GM19238 (cell line): ENCODE data around the gene CEL.
"Not testable (repeated sequence)": the region's sequence is repeated elsewhere in the genome, so short reads cannot be mapped to it uniquely, and the experiment has no call there.

Experiments used
- DNase-seq: peaks from one replicate; pipeline ENCODE4 v3.0.0; 2011; ENCODE audit warnings: low spot score; ENCODE audit not compliant: insufficient read length

CEL gene

GRCh38 chr9:133081957-133082644 is 20.3 kb downstream of the CEL start:
- DNase-seq = not testable (repeated sequence)

DNA sequence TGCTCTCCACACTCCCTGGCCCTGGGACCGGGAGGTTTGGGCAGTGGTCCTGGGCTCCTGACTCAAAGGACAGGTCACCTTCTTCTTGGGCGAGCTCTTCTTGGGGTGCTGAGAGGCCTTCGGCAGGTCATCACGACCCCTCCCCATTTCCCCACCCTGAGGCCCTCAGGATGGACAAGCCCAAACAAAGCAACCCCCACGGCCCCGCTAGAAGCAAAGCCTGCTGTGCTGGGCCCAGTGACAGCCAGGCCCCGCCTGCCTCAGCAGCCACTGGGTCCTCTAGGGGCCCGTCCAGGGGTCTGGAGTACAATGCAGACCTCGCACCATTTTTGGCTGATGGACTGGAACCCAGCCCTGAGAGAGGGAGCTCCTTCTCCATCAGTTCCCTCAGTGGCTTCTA is 21.9 kb downstream of the CEL start:
- not testable (repeated sequence) for DNase-seq

DNA sequence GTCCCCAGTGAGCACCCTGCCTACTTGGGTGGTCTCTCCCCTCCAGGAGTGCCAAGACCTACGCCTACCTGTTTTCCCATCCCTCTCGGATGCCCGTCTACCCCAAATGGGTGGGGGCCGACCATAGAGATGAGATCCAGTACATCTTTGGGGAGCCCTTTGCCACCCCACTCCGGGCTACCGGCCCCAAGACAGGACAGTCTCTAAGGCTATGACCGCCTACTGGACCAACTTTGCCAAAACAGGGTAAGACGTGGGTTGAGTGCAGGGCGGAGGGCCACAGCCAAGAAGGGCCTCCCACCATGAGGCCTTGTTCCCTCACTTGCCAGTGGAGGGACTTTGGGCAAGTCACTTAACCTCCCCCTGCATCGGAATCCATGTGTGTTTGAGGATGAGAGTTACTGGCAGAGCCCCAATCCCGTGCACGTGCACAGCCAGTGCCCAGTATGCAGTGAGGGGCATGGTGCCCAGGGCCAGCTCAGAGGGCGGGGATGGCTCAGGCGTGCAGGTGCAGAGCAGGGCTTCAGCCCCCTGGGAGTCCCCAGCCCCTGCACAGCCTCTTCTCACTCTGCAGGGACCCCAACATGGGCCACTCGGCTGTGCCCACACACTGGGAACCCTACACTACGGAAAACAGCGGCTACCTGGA is 24.6 kb downstream of the CEL start:
- DNase-seq = not testable (repeated sequence)

DNA sequence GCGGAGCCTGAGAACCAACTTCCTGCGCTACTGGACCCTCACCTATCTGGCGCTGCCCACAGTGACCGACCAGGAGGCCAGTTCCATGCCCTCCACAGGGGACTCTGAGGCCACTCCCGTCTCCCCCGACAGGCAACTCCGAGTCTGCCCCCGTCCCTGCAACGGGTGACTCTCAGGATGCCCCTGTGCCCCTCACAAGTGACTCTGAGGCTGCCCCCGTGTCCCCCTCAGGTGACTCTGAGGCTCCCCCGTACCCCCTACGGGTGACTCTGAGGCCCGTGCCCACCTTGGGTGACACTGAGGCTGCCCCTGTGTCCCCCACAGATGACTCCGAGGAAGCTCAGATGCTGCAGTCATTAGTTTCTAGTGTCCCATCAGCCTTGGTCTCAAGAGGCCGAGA is 25.1 kb downstream of the CEL start:
- no peak for DNase-seq

- DNase-seq = no peak
Observed at GRCh38 chr9:133087429-133088145, 25.8 kb downstream of the CEL start.

DNA sequence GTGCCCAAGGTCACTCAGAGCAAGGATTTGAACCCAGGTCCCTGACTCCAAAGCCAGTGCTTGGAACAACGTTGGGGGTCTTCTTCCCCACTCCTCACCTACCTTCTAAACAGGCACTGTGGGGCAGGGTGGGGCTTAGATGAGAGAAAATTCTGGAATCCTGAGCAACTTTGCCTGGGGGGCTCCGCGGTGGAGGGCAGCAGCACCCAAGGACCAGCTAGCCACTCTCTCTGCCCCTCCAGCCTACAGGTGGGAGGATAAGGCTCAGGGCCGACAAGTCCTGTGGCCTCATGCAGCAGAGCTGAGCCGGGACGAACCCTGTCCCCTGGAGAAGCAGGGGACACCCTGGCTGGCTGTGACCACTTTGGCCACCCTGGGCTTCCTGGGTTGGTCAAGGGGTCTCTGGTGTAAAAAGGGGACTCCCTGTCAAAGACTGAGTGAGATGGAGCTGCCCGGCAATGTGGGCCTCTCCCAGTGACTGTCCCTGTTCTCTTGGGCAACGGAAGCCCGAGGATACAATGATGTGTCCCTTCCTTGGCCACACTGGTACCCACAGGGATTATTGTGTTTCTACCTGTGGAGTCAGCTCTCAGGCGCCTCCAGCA is 26.5 kb downstream of the CEL start:
- DNase-seq = no peak

- DNase-seq = no peak
Observed at GRCh38 chr9:133088756-133089155, 27.0 kb downstream of the CEL start.

DNA sequence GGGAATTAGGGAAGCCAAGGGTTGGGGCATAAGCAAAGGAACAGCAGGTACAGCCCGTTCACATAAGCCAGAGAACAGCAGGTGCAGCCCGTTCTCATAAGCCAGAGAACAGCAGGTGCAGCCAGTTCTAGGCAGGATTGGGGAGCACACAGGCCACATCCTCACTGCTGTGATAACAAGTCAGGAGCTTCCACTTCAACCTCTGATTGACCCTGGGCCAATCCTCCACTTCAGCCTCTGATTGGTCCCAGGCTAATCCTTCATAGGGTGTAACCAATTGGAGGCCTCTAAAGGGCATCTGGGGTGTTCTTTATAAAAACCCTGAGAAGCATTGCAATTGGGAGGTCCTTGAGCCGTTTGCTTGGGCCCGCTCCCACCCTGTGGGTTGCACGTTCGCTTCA is 27.5 kb downstream of the CEL start:
- no peak for DNase-seq

DNA sequence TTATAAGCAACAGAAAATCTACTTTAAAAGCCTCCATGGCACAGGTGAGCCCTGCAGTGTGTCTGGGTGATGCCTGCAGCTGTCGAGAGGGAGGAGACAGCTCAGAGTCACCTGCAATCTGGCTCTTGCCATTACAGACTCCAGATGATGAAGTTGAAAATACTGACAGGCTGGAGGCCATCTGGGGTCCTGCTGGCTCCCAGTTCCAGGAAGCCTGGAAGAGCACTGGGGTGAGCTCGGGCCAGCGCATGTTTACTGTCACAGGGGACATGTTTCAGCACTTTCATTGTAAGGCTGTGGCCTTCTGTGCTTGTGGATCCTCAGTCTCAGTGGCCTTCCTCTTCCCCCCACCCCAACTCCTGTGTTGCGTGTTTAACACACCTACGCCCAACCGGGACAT is 28.4 kb downstream of the CEL start:
- no peak for DNase-seq

- DNase-seq = no peak
Observed at GRCh38 chr9:133090752-133091385, 29.1 kb downstream of the CEL start.

DNA sequence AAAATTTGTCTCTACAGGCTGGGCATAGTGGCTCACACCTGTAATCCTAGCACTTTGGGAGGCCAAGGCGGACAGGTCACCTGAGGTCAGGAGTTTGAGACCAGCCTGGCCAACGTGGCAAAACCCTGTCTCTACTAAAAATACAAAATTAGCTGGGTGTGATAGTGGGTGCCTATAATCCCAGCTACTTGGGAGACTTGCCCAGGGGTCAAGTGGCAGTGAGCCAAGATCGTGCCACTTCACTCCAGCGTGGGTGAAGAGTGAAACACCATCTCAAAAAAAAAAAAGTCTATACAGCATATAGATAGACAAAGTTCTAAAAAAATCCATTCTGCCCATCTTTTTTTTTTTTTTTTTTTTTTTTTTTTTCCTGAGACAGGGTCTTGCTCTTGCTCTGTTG is 32.6 kb downstream of the CEL start:
- DNase-seq = not testable (repeated sequence)

DNA sequence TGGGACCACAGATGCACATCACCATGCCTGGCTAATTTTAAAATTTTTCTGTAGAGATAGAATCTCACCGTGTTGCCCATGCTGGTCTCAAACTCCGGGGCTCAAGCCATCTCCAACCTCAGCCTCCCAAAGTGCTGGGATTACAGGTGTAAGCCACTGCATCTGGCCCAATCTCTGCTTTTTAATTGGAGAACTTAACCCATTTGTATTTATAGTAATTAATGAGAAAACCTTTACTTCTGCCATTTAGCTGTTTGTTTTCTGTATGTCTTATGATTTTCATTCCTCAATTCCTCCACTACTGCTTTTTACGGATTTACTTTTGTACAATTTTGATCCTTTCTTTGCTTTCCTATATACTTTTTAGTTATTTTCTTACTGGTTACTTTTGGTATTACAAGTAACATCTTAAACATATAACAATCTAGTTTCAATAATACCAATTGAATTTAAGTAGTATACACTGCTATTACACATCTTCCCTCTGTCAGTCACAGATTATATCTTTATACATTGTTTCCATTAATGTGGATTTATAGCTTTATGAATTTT is 33.1 kb downstream of the CEL start:
- DNase-seq = no peak

- no peak for DNase-seq
Observed at GRCh38 chr9:133098104-133098754, 36.4 kb downstream of the CEL start.

GRCh38 chr9:133098871-133099270 is 37.1 kb downstream of the CEL start:
- no peak for DNase-seq

DNA sequence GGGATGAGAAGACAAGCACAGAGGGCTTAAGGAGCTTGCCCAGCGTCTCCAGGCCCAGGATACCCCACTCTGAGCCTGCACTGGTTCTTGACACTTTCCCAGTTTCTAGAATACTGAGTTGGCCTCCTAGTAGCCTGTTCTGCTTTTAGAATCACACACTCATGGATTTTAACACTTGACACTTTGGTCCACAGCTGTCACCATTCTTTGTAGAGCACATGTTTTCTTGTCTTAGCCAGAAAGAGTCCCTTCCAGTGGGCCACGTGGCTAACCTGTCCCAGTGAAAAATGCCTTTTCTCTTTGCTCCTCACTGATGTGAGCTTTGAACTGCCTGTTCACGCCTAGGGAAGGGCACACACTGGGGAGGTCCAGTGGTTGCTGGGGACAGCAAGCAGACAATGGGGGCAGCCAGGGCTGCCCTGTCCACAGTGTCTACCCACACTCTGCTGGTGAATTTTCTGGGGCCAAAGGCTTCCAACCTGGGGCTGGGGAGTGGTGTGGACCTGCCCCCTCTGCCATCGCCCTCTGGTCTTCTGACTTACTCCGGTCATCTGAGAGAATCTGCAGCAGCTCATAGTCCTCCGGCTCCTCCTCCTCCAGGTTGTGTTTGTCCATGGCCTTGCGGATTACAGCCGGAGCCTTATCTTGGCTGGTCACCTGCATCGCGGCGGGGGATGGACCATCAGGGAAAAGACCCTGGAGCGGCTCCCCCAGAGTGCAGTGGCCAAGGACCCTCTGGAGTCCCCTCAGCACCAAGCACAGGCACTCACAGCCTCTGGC is 38.1 kb downstream of the CEL start:
- no peak for DNase-seq

DNA sequence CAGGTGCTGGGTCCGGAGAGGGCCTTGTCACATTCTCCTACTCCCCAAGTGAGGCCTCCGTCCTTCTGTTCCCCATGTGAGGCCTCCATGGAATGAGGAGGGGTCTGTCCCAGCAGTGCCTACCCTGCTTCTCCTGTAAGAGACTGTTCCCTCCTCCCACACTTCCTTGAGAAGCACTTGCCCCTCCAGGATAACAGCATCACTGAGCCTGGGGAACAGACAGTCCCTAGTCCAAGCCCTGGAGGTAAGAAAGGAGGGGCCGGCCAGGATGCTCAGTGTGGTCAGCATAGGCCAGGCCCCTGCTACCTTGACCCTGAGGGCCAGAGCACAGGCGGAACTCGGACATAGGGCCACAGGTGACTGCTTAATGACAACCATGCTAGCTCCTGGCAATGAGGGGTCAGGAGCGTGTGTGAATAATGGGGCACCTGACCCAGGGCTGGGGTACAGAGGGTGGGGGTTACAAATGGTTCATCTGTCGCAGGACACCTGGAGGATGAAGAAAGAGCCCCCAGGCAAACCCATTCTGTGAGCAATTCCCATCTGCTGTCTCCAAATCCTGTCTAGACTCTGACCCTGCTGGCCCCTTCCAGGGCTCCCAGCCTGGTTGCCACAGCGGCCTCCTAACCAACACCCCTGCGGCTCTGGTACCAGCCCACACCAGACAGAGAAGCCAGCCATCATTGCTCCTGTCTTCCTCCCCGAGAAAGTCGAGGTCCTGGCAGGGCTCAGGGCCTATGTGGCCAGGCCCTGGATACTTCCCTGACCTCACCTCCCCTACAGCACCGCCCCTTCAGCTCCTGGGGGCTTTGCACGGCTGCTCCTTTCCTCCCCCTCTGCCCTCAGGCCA is 39.0 kb downstream of the CEL start:
- no peak for DNase-seq

DNA sequence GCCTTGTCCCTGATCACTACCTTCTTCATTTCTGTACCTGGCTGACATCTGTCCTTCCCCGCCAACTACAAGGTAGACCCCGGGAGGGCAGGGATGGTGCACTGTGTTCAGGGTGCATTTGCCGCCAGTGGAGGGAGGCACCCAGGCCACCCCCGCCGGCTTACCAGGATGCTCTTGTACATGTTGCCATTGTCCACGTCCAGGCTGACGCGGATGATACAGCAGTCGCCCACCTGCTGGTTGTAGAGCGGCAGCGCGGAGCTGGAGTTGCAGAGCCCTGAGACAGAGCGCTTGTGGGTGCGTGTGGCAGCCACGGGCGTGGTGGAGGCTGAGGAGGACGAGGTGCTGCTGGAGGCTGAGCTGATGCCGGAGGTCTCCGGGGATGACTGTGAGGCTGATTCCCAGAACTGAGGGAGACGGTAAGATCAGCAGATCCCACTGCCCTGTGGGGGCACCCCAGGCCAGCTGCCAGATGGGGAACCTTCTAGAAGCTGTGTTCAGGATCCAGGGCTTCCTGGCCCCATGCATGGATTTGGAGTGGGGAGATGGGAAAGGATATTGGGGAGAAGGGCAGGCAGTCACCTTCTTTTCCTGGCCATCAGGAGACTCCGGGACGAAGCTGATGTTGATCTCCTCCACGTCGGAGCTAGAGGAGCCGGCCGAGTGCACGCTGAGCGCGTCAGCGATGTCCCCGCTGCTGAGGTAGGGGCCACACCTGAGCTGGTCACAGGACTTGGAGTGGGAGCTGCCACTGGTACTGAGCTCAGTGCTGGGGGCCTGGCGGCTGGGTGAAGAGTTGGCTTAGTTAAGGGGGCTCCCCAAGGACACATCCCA is 39.8 kb downstream of the CEL start:
- no peak for DNase-seq
